H9 (cell line): ENCODE data around the gene FBLN7. TPM values are rescaled to one million over a fixed set of nuclear protein-coding genes. Genes with fewer than 3 reads are reported as not detected.

ENCODE experiments used
- DNase-seq: peaks from one replicate; pipeline ENCODE4 v3.0.0-alpha.2; 2017
- H2AFZ ChIP-seq: one replicate; pipeline ENCODE4 v1.6.1; 2013; ENCODE audit warnings: mild to moderate bottlenecking, low read length, control low read depth, moderate library complexity
- H2AK5ac ChIP-seq: 2 replicates; pipeline ENCODE4 v1.6.1; 2013; ENCODE audit warnings: low read length, control low read depth, mixed read lengths; ENCODE audit not compliant: insufficient read length
- H2BK120ac ChIP-seq: one replicate; pipeline ENCODE4 v1.6.1; 2013; ENCODE audit warnings: low read depth, mild to moderate bottlenecking, low read length, control low read depth, inconsistent platforms; ENCODE audit not compliant: poor library complexity, severe bottlenecking
- H2BK12ac ChIP-seq: 2 replicates; pipeline ENCODE4 v1.6.1; 2013; ENCODE audit warnings: low read length, control low read depth, mixed read lengths, low read depth; ENCODE audit not compliant: insufficient read length
- H2BK15ac ChIP-seq: 2 replicates; pipeline ENCODE4 v1.6.1; 2013; ENCODE audit warnings: low read depth, low read length, control low read depth
- H2BK20ac ChIP-seq: one replicate; pipeline ENCODE4 v1.6.1; 2013; ENCODE audit warnings: low read depth, mild to moderate bottlenecking, low read length, control low read depth, inconsistent platforms; ENCODE audit not compliant: poor library complexity, severe bottlenecking
- H2BK5ac ChIP-seq: 2 replicates; pipeline ENCODE4 v1.6.1; 2013; ENCODE audit warnings: low read length, control low read depth, mixed read lengths; ENCODE audit not compliant: insufficient read length
- H3K14ac ChIP-seq: 2 replicates; pipeline ENCODE4 v1.6.1; 2013; ENCODE audit warnings: low read length, control low read depth; ENCODE audit not compliant: insufficient read depth
- H3K18ac ChIP-seq: 2 replicates; pipeline ENCODE4 v1.6.1; 2013; ENCODE audit warnings: low read depth, mild to moderate bottlenecking, mixed read lengths, low read length, control low read depth; ENCODE audit not compliant: insufficient read length
- H3K23ac ChIP-seq: 2 replicates; pipeline ENCODE4 v1.6.1; 2013; ENCODE audit warnings: low read length, control low read depth, mixed read lengths, low read depth; ENCODE audit not compliant: insufficient read length
- H3K23me2 ChIP-seq: 2 replicates; pipeline ENCODE4 v1.6.1; 2013; ENCODE audit warnings: low read depth, mild to moderate bottlenecking, mixed read lengths, low read length, control low read depth; ENCODE audit not compliant: insufficient read length, poor library complexity, severe bottlenecking
- H3K27ac ChIP-seq: 2 replicates; pipeline ENCODE4 v1.5.1; 2013; ENCODE audit warnings: low read length, control low read depth, mixed read lengths, low read depth; ENCODE audit not compliant: insufficient read length
- H3K27me3 ChIP-seq: 2 replicates; pipeline ENCODE4 v1.6.1; 2013; ENCODE audit warnings: low read length, control low read depth, inconsistent platforms; ENCODE audit not compliant: insufficient read depth
- H3K4ac ChIP-seq: 2 replicates; pipeline ENCODE4 v1.6.1; 2013; ENCODE audit warnings: low read depth, mild to moderate bottlenecking, control low read depth, inconsistent platforms, low read length, moderate library complexity
- H3K4me1 ChIP-seq: 2 replicates; pipeline ENCODE4 v1.6.1; 2013; ENCODE audit warnings: low read length, control low read depth, inconsistent platforms; ENCODE audit not compliant: insufficient read depth
- H3K4me2 ChIP-seq: 2 replicates; pipeline ENCODE4 v1.6.1; 2013; ENCODE audit warnings: low read length, control low read depth, mixed read lengths; ENCODE audit not compliant: insufficient read length, insufficient read depth
- H3K56ac ChIP-seq: 2 replicates; pipeline ENCODE4 v1.6.1; 2013; ENCODE audit warnings: low read depth, mild to moderate bottlenecking, mixed read lengths, low read length, control low read depth; ENCODE audit not compliant: insufficient read length
- H3K79me1 ChIP-seq: 2 replicates; pipeline ENCODE4 v1.6.1; 2013; ENCODE audit warnings: low read depth, mild to moderate bottlenecking, moderate library complexity, low read length, control low read depth, inconsistent platforms; ENCODE audit not compliant: insufficient read depth, poor library complexity, severe bottlenecking
- H3K79me2 ChIP-seq: 2 replicates; pipeline ENCODE4 v1.6.1; 2013; ENCODE audit warnings: low read length, control low read depth, inconsistent platforms; ENCODE audit not compliant: insufficient read depth
- H3K9ac ChIP-seq: 2 replicates; pipeline ENCODE4 v1.6.1; 2013; ENCODE audit warnings: low read length, control low read depth, mixed read lengths; ENCODE audit not compliant: insufficient read length; ENCODE audit errors: extremely low read depth
- H3K9me3 ChIP-seq: one replicate; pipeline ENCODE4 v1.6.1; 2013; ENCODE audit warnings: low read depth, low read length, inconsistent platforms; ENCODE audit not compliant: control insufficient read depth
- H3T11ph ChIP-seq: one replicate; pipeline ENCODE4 v1.6.1; 2013; ENCODE audit warnings: mild to moderate bottlenecking, low read length, control low read depth, inconsistent platforms
- H4K20me1 ChIP-seq: one replicate; pipeline ENCODE4 v1.6.1; 2013; ENCODE audit not compliant: control insufficient read depth, insufficient read length, insufficient read depth
- H4K5ac ChIP-seq: 2 replicates; pipeline ENCODE4 v1.6.1; 2013; ENCODE audit warnings: low read depth, mild to moderate bottlenecking, mixed read lengths, low read length, control low read depth; ENCODE audit not compliant: insufficient read length
- H4K8ac ChIP-seq: replicated peaks from 2 replicates; pipeline ENCODE4 v1.6.1; 2013; ENCODE audit warnings: low read length, control low read depth, mixed read lengths, low read depth; ENCODE audit not compliant: insufficient read length
- H4K91ac ChIP-seq: 2 replicates; pipeline ENCODE4 v1.6.1; 2013; ENCODE audit warnings: low read depth, mild to moderate bottlenecking, moderate library complexity, mixed read lengths, low read length, control low read depth; ENCODE audit not compliant: insufficient read length
- H3K27ac Mint-ChIP-seq, 3 experiments: 2 replicates in 2 of 3; 3 replicates in 1 of 3; pipeline ENCODE4 v1.8.0; 2020 to 2021; ENCODE audit warnings: mixed read lengths in 3 of 3, mild to moderate bottlenecking in 1 of 3, moderate library complexity in 1 of 3
- H3K27me3 Mint-ChIP-seq: 2 replicates; pipeline ENCODE4 v1.8.0; 2021; ENCODE audit warnings: low read depth, mild to moderate bottlenecking, moderate library complexity, mixed read lengths
- H3K36me3 Mint-ChIP-seq, 3 experiments: 2 replicates in 2 of 3; 3 replicates in 1 of 3; pipeline ENCODE4 v1.8.0; 2020 to 2021; ENCODE audit warnings: low read depth in 3 of 3, mixed read lengths in 3 of 3; ENCODE audit not compliant: insufficient read depth in 1 of 3
- H3K4me1 Mint-ChIP-seq, 2 experiments: 2 replicates each; pipeline ENCODE4 v1.8.0; 2020; ENCODE audit warnings: mixed read lengths in 2 of 2
- H3K4me3 Mint-ChIP-seq, 2 experiments: 2 replicates in 1 of 2; 3 replicates in 1 of 2; pipeline ENCODE4 v1.8.0; 2020 to 2021; ENCODE audit warnings: mild to moderate bottlenecking in 2 of 2, mixed read lengths in 2 of 2, moderate library complexity in 1 of 2
- H3K9me3 Mint-ChIP-seq, 2 experiments: 2 replicates in 1 of 2; 3 replicates in 1 of 2; pipeline ENCODE4 v1.8.0; 2020; ENCODE audit warnings: mild to moderate bottlenecking in 2 of 2, mixed read lengths in 2 of 2, moderate library complexity in 1 of 2
- WGBS: extraction: QIAGEN DNeasy Blood & Tissue Kit; methylation state at CpG from one replicate; pipeline ENCODE4 v1.1.7; 2013; ENCODE audit warnings: missing lambda C conversion rate, low lambda C conversion rate, mixed read lengths; ENCODE audit not compliant: insufficient read length; ENCODE audit errors: extremely low coverage; 5-methylcytosine and 5-hydroxymethylcytosine counted together
- total RNA-seq: library from RNA; stranded (reverse); gene quantifications from 2 replicates; pipeline ENCODE4 v1.2.1, GENCODE V29; 2021
- TF ChIP-seq, protein P1 (sequence below): fragments of 200-600 bp; sonication (generic); conservative IDR thresholded peaks from 3 replicates; pipeline ENCODE4 v1.8.0; 2021; ENCODE audit warnings: antibody characterized with exemption, mild to moderate bottlenecking

The FBLN7 gene
- total RNA-seq, 1 experiment from 2014 or later: 1.3 TPM

DNA sequence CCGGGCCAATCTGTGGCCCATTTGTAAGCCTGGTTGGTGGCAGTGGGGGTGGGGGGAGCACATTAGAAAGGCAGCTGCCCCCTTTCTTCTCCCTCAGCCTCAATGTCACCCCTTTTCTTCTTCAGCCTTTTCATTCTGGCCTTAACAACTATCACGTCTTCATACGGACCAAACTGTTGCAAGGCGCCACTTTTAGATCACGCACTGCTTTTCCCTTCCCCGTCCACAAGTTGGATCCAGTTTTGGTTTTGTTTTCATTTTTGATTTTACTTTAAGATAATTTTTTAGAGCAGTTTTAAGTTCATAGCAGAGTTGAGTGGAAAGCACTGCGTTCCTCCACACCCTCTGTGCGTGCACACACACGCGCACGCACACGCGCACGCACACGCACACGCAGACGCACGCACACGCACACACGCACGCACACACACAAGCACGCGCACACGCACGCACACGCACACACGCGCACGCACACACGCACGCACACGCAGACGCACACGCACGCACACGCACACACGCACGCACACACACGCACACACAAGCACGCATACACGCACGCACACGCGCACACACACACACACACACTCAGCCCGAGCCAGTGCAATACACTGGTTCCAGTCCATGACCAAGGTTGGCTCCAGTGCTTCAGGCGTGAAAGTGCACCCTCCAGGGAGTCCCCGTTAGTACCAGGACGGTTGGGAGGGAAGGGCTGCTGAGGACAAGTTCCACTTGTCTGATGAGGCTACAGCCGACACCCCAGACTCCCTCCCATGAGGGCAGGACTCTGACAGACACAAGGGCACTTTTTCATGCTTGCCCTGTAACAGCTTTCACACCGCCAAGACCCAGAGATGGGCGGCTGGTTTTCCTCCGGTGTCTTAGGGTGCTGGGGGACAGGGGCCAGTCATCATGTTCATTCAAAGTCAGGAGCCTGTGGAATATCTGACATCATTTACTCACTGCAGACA, 22.4 kb downstream of the FBLN7 start:
- peaks cover 12 to 17% of the 10 kb centered on the region in 2 experiments for H3K4me1 Mint-ChIP-seq
- TF ChIP-seq, protein P1, sequence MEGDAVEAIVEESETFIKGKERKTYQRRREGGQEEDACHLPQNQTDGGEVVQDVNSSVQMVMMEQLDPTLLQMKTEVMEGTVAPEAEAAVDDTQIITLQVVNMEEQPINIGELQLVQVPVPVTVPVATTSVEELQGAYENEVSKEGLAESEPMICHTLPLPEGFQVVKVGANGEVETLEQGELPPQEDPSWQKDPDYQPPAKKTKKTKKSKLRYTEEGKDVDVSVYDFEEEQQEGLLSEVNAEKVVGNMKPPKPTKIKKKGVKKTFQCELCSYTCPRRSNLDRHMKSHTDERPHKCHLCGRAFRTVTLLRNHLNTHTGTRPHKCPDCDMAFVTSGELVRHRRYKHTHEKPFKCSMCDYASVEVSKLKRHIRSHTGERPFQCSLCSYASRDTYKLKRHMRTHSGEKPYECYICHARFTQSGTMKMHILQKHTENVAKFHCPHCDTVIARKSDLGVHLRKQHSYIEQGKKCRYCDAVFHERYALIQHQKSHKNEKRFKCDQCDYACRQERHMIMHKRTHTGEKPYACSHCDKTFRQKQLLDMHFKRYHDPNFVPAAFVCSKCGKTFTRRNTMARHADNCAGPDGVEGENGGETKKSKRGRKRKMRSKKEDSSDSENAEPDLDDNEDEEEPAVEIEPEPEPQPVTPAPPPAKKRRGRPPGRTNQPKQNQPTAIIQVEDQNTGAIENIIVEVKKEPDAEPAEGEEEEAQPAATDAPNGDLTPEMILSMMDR: no peak
- no peak overlapping the region for H3K27ac Mint-ChIP-seq

More for the DNA sequence above, 22.4 kb downstream of the FBLN7 start:
- Histone ChIP-seq H3K18ac (no peak overlapping the region), H2BK5ac (no peak overlapping the region), H3K4me2 (no peak overlapping the region), H2AK5ac (no peak overlapping the region), H3K9ac (no peak overlapping the region), H3K56ac (no peak overlapping the region), H3K79me1 (no peaks in the 10 kb centered on the region), H3K27me3 (no peaks in the 10 kb centered on the region), H2BK12ac (no peak overlapping the region), H3K23ac (no peak overlapping the region), H2BK20ac (no peak overlapping the region), H3K23me2 (no peaks in the 10 kb centered on the region), H2BK120ac (no peak overlapping the region), H3T11ph (no peak overlapping the region), H4K20me1 (peaks cover 6% of the 10 kb centered on the region), H2BK15ac (no peak overlapping the region), H2AFZ (no peak overlapping the region), H4K5ac (no peak overlapping the region), H4K8ac (peak overlapping the region; percentile 2), H3K4me1 (no peaks in the 10 kb centered on the region), H3K27ac (no peak overlapping the region), H3K9me3 (no peaks in the 10 kb centered on the region), H3K79me2 (no peaks in the 10 kb centered on the region), H3K4ac (no peak overlapping the region), H3K14ac (no peak overlapping the region), H4K91ac (no peak overlapping the region)
- Mint-ChIP-seq H3K27me3 (no peaks in the 10 kb centered on the region), H3K9me3 (no peaks in the 10 kb centered on the region), H3K36me3 (no peaks in the 10 kb centered on the region), H3K4me3 (no peak overlapping the region)
- no peak for DNase-seq
- WGBS: no CpG with 5 or more reads among the region's 52 CpGs
